Neural progenitor cell (in vitro differentiated cells): ENCODE measurements around the gene ASTN2. TPM values are rescaled to one million over a fixed set of nuclear protein-coding genes. Genes with fewer than 3 reads are reported as not detected.

ENCODE experiments used
- DNase-seq: peaks from one replicate; pipeline ENCODE4 v3.0.0-alpha.2; 2016; ENCODE audit warnings: low spot score
- H2AFZ ChIP-seq: fragments of 200-600 bp; sonication (generic); replicated peaks from 2 replicates; pipeline ENCODE4 v1.6.1; 2016; ENCODE audit warnings: antibody characterized with exemption
- H3F3A ChIP-seq: fragments of 200-600 bp; sonication (generic); 2 replicates; pipeline ENCODE4 v1.6.1; 2016; ENCODE audit warnings: antibody characterized with exemption, low read depth
- H3K27ac ChIP-seq: fragments of 200-600 bp; sonication (generic); 2 replicates; pipeline ENCODE4 v1.5.1; 2016; ENCODE audit warnings: mild to moderate bottlenecking
- H3K27me3 ChIP-seq: fragments of 200-600 bp; sonication (generic); 2 replicates; pipeline ENCODE4 v1.6.1; 2016; ENCODE audit warnings: mild to moderate bottlenecking, moderate library complexity
- H3K36me3 ChIP-seq: fragments of 200-600 bp; sonication (generic); 2 replicates; pipeline ENCODE4 v1.5.1; 2016
- H3K4me1 ChIP-seq: fragments of 200-600 bp; sonication (generic); 2 replicates; pipeline ENCODE4 v1.6.1; 2016; ENCODE audit warnings: mixed run types
- H3K4me2 ChIP-seq: fragments of 200-600 bp; sonication (generic); 2 replicates; pipeline ENCODE4 v1.6.1; 2016
- H3K4me3 ChIP-seq: fragments of 200-600 bp; sonication (generic); 2 replicates; pipeline ENCODE4 v1.5.1; 2016
- H3K79me2 ChIP-seq: fragments of 200-600 bp; sonication (generic); 2 replicates; pipeline ENCODE4 v1.6.1; 2016; ENCODE audit warnings: low read depth
- H3K9ac ChIP-seq: fragments of 200-600 bp; sonication (generic); 2 replicates; pipeline ENCODE4 v1.6.1; 2016
- H3K9me3 ChIP-seq: fragments of 200-600 bp; sonication (generic); 2 replicates; pipeline ENCODE4 v1.5.1; 2016; ENCODE audit warnings: low read depth
- H4K20me1 ChIP-seq: fragments of 200-600 bp; sonication (generic); 2 replicates; pipeline ENCODE4 v1.6.1; 2016; ENCODE audit warnings: low read depth
- H3K27ac Mint-ChIP-seq: 3 replicates; pipeline ENCODE4 v1.8.0; 2021; ENCODE audit warnings: mixed read lengths
- H3K27me3 Mint-ChIP-seq: 2 replicates; pipeline ENCODE4 v1.8.0; 2022; ENCODE audit warnings: low read depth, mild to moderate bottlenecking, inconsistent platforms, moderate library complexity, mixed read lengths; ENCODE audit not compliant: insufficient read depth
- H3K36me3 Mint-ChIP-seq: 3 replicates; pipeline ENCODE4 v1.8.0; 2021; ENCODE audit warnings: mixed read lengths
- H3K4me1 Mint-ChIP-seq: 3 replicates; pipeline ENCODE4 v1.8.0; 2021; ENCODE audit warnings: mixed read lengths
- H3K4me3 Mint-ChIP-seq: 3 replicates; pipeline ENCODE4 v1.8.0; 2021; ENCODE audit warnings: mild to moderate bottlenecking, moderate library complexity, mixed read lengths
- H3K9me3 Mint-ChIP-seq: 3 replicates; pipeline ENCODE4 v1.8.0; 2020; ENCODE audit warnings: mixed read lengths
- CTCF ChIP-seq: fragments of 200-600 bp; sonication (generic); IDR thresholded peaks from 2 replicates; pipeline ENCODE4 v1.5.1; 2017; ENCODE audit warnings: antibody characterized with exemption, mild to moderate bottlenecking
- EZH2 ChIP-seq: fragments of 200-600 bp; sonication (generic); IDR thresholded peaks from 2 replicates; pipeline ENCODE4 v1.6.1; 2017; ENCODE audit warnings: antibody characterized with exemption, mild to moderate bottlenecking, moderate library complexity
- EZH2phosphoT487 ChIP-seq: fragments of 200-600 bp; sonication (generic); IDR thresholded peaks from 2 replicates; pipeline ENCODE4 v1.6.1; 2017; ENCODE audit warnings: antibody characterized with exemption
- total RNA-seq: library from RNA; depleted of rRNA; stranded (reverse); fragments of >200 nt; gene quantifications from 2 replicates; pipeline ENCODE4 v1.2.3, GENCODE V29; 2015; ENCODE audit warnings: low replicate concordance

The ASTN2 gene
- total RNA-seq, 1 donor from 2014 or later = 8.0 TPM

- no peaks in the 10 kb centered on the region for H3K36me3 ChIP-seq
- DNase-seq = no peak
- no peaks in the 10 kb centered on the region for H4K20me1 ChIP-seq
- H3K27me3 ChIP-seq = no peaks in the 10 kb centered on the region
- no peaks in the 10 kb centered on the region for H3K27me3 Mint-ChIP-seq
- H2AFZ ChIP-seq = no peak overlapping the region
- H3F3A ChIP-seq = no peaks in the 10 kb centered on the region
- H3K4me3 Mint-ChIP-seq = no peak overlapping the region
- H3K4me1 ChIP-seq = no peaks in the 10 kb centered on the region
- H3K9me3 Mint-ChIP-seq = no peaks in the 10 kb centered on the region
- H3K4me1 Mint-ChIP-seq = peaks cover 3% of the 10 kb centered on the region
- no peak overlapping the region for H3K4me3 ChIP-seq
- no peak overlapping the region for H3K27ac ChIP-seq
- no peaks in the 10 kb centered on the region for H3K9me3 ChIP-seq
- peaks cover 3% of the 10 kb centered on the region for H3K36me3 Mint-ChIP-seq
- TF ChIP-seq EZH2phosphoT487 (no peak), EZH2 (no peak), CTCF (no peak)
- no peak overlapping the region for H3K4me2 ChIP-seq
- H3K9ac ChIP-seq = no peak overlapping the region
- no peaks in the 10 kb centered on the region for H3K79me2 ChIP-seq
- no peak overlapping the region for H3K27ac Mint-ChIP-seq
These were observed 775.6 kb downstream of the ASTN2 start for GRCh38 chr9:116639251-116639741.

GRCh38 chr9:116635908-116636307, 778.9 kb downstream of the ASTN2 start:
- H3K27ac Mint-ChIP-seq = no peak overlapping the region
- no peaks in the 10 kb centered on the region for H3K36me3 ChIP-seq
- TF ChIP-seq EZH2 (no peak), CTCF (no peak), EZH2phosphoT487 (no peak)
- H3K4me2 ChIP-seq = no peak overlapping the region
- H3K4me3 ChIP-seq = no peak overlapping the region
- no peaks in the 10 kb centered on the region for H4K20me1 ChIP-seq
- H3F3A ChIP-seq = no peaks in the 10 kb centered on the region
- H3K9ac ChIP-seq = no peak overlapping the region
- H3K27ac ChIP-seq = no peak overlapping the region
- no peaks in the 10 kb centered on the region for H3K79me2 ChIP-seq
- H3K27me3 ChIP-seq = no peaks in the 10 kb centered on the region
- H3K9me3 ChIP-seq = no peaks in the 10 kb centered on the region
- H3K4me1 Mint-ChIP-seq = no peaks in the 10 kb centered on the region
- no peak overlapping the region for H2AFZ ChIP-seq
- no peaks in the 10 kb centered on the region for H3K9me3 Mint-ChIP-seq
- H3K4me3 Mint-ChIP-seq = no peak overlapping the region
- H3K36me3 Mint-ChIP-seq = no peaks in the 10 kb centered on the region
- H3K27me3 Mint-ChIP-seq = no peaks in the 10 kb centered on the region
- DNase-seq = no peak
- H3K4me1 ChIP-seq = no peaks in the 10 kb centered on the region

GRCh38 chr9:116632990-116633838, 781.6 kb downstream of the ASTN2 start:
- Histone ChIP-seq H3K27me3 (no peaks in the 10 kb centered on the region), H3K79me2 (no peaks in the 10 kb centered on the region), H3K9me3 (no peaks in the 10 kb centered on the region), H3K27ac (no peak overlapping the region), H3K36me3 (no peaks in the 10 kb centered on the region), H2AFZ (no peak overlapping the region), H3K4me3 (no peak overlapping the region), H4K20me1 (no peaks in the 10 kb centered on the region), H3K4me1 (no peaks in the 10 kb centered on the region), H3K4me2 (no peak overlapping the region), H3F3A (no peaks in the 10 kb centered on the region), H3K9ac (no peak overlapping the region)
- no peak for TF ChIP-seq EZH2phosphoT487
- TF ChIP-seq CTCF = no peak
- TF ChIP-seq EZH2 = no peak
- Mint-ChIP-seq H3K36me3 (no peaks in the 10 kb centered on the region), H3K4me3 (no peak overlapping the region), H3K9me3 (no peaks in the 10 kb centered on the region), H3K4me1 (no peaks in the 10 kb centered on the region), H3K27ac (no peak overlapping the region), H3K27me3 (no peaks in the 10 kb centered on the region)
- DNase-seq = no peak
